ENCODE results near the gene RAB3GAP1.
"Not testable (repeated sequence)": the region's sequence is repeated elsewhere in the genome, so short reads cannot be mapped to it uniquely, and the experiment has no call there.

The RAB3GAP1 gene

GRCh38 chr2:135105513-135106316 lies 53.6 kb downstream of the RAB3GAP1 start:
- not testable (repeated sequence) for DNase-seq

DNA sequence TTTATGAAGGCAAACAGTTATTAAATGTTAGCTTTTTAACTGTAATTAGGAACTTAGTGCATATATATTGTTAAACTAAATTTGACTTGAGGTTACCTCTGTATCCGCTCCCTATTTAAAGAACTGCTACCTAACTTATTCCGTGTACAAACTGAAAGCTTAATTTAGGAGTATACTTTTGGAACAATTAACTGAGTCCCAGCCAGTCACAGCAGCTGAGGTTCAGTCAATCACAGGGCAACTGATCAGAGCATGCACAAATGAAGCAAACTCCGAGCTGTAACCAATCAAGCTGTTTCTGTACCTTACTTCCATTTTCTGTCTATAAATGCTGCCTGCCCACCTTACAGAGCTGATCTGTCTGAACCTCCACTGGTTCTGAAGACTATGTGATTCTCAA lies 61.2 kb downstream of the RAB3GAP1 start:
- no peak for DNase-seq

DNA sequence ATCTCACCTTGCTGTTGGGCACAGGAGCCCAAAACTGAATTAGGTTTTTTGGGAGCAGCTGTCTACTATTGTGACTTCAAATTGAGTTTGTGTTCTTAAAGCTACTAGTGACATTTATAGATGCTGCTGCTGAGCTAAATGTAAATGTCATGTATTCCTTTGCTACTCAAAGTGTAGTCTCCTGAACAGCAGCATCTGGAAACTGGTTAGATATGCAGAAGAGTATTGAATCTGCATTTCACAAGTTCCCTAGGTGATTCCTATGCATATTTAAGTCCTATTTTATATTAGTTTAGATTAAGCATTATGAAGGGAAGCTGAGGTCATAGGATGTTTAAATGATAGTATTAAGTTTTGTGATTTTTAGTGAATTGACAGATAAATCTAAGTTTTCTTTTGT lies 67.5 kb downstream of the RAB3GAP1 start:
- DNase-seq, result no peak

- no peak for DNase-seq
These were observed 69.0 kb downstream of the RAB3GAP1 start for GRCh38 chr2:135121016-135121657.

- not testable (repeated sequence) for DNase-seq
These were observed 69.6 kb downstream of the RAB3GAP1 start for GRCh38 chr2:135121658-135122039.

- no peak for DNase-seq
These were observed 73.1 kb downstream of the RAB3GAP1 start for GRCh38 chr2:135124924-135125886.

GRCh38 chr2:135125940-135126339 lies 73.8 kb downstream of the RAB3GAP1 start:
- no peak for DNase-seq

DNA sequence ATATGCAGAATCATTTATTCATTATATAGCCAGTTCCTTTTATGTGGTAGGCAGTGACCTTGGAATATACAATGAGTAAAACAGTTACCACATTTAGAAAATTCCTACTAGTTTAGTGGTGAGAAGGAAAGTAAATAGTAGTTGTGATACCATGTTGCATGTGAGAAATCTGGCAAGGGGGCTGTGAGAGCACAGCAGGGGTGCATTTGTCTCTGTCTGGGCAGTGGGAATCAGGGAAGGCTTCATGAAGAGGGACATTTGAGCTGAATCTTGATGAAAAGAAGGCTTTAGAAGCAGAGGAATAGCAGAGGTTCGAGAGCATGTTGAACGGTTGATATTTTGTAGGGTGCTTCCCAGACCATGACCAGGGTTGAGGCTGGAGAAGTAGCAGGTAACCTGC lies 78.7 kb downstream of the RAB3GAP1 start:
- no peak for DNase-seq

GRCh38 chr2:135132314-135132713 lies 80.2 kb downstream of the RAB3GAP1 start:
- no peak for DNase-seq

GRCh38 chr2:135140606-135141005 lies 88.5 kb downstream of the RAB3GAP1 start:
- no peak for DNase-seq

DNA sequence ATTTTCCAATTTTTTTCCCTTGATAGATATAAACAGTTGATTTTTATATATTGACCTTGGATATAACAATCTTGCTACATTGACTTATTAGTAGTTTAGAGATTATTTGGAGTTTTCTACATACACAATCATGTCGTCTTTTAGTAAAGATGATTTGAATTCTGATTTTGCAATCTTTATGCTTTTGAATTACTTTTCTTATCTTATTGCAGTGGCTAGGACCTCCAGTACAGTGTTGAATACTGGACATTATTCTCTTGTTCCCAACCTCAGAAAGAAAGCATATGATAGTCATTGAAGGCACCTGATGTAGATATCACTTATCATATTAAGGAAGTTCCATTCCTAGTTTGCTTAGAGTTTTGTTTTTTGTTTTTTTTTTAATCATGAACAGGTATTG lies 90.2 kb downstream of the RAB3GAP1 start:
- no peak for DNase-seq

- DNase-seq, result no peak
These were observed 92.3 kb downstream of the RAB3GAP1 start for GRCh38 chr2:135144343-135144742.

- DNase-seq, result no peak
These were observed 97.2 kb downstream of the RAB3GAP1 start for GRCh38 chr2:135149251-135149650.

- DNase-seq, result no peak
These were observed 98.6 kb downstream of the RAB3GAP1 start for GRCh38 chr2:135150725-135151124.

DNA sequence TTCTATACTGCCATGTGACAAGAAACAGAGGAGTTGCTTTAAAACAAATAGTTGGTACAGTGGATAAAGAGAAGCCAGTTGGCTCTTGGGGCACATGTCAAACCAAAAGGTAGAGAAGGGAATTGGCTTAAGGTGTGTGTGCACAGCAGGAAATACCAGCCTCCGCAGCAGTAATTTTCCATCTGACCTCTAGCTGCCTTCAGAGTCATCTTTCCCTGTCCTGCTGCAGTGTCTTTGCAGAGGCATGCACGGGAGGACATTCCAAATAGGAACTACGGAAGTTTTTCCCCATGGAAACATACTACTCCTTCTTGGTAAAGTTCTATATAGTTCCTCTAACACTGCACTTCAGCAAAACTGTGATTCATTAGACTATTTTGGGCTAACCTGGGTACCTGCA lies 99.5 kb downstream of the RAB3GAP1 start:
- no peak for DNase-seq

- no peak for DNase-seq
These were observed 100.3 kb downstream of the RAB3GAP1 start for GRCh38 chr2:135152361-135152760.

DNA sequence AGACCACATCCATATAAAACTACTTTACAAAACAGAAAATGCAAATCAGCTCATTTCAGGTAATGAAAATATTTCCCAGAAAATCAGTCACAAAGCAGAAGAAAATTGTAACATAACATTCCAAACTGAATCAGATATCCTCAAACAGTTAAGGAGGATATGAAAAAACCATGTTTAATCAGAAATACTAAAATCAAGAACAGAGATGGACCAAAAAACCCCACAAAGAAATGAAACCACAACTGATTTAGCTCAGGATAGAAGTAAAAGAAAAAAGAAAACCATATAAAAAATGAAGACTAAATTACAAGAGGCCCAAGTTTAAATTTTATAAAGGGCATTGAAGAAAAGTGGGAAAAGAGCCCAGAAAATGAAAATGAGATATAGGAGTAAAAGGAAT lies 102.9 kb downstream of the RAB3GAP1 start:
- DNase-seq, result no peak

DNA sequence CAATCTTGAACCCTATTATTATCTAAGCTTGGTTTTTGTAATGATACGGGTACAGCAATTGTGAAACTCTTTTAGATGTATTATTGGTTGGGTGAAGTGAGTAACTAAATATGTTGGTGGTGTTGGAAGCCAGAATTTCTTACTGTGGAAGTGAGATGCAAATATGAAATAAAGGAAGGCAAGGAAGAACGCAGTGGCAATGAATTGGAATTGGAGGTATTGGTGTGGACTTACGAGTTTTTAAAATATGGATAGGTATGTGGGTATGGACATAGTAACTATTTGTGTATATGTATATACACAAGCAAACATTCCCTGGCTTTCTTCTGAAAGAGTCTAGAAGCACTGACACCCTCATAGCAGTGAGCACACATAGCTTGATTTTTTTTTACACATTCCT lies 105.8 kb downstream of the RAB3GAP1 start:
- DNase-seq, result no peak

GRCh38 chr2:135159191-135159590 lies 107.1 kb downstream of the RAB3GAP1 start:
- no peak for DNase-seq

GRCh38 chr2:135162377-135162776 lies 110.3 kb downstream of the RAB3GAP1 start:
- no peak for DNase-seq

DNA sequence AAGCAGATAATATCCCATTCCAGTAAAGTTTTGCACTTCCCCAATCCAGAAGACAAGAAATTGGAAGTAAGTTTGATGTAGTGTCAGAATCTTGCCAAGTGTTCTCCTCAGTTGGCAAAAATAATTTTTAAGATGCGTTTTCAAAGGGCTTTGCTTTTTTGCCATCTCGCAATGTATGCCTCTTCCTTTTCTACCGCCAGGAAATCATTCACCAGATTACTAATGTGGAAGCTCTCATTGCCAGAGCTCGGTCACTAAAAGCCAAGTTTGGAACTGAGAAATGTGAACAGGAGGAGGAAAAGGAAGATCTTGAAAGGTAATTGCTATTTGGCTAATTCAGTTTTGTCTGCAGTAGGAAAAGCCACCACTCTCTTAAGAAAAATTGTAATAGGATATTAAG lies 110.7 kb downstream of the RAB3GAP1 start:
- no peak for DNase-seq

DNA sequence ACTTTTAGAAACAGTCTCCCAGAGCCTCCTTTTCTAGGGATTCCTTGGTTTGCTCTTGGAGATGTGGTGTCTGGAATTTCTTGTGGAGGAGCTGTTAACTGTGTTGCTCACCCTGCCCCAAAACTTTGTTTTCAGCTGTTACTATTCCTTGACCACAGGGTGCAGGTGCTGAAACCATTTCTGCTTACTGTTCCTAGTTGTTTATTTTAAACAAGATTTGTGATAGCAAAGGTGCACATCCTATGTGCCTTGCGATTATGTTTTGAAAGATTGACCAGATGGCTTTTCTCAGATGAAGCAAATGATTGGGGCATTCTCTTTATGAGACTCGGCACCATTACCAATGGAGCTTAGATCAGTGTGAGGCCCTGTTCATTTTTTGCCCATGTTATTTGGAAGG lies 111.2 kb downstream of the RAB3GAP1 start:
- DNase-seq, result no peak

GRCh38 chr2:135163901-135164300 lies 111.8 kb downstream of the RAB3GAP1 start:
- DNase-seq, result no peak

Measured in GOT3 (cell line).